PFSK-1 (cell line): Measurements from ENCODE around the gene CHGA.

Source experiments
- FOXP2 ChIP-seq: optimal IDR thresholded peaks from 2 replicates; pipeline ENCODE3; 2011; ENCODE audit warnings: borderline replicate concordance, control low read depth, inconsistent platforms; ENCODE audit not compliant: insufficient read depth; ENCODE audit errors: extremely low read length, extremely low read depth
- POLR2AphosphoS5 ChIP-seq: IDR thresholded peaks from 2 replicates; pipeline ENCODE4 v1.6.1; 2012; ENCODE audit warnings: low read depth, mild to moderate bottlenecking, control low read depth, low read length, moderate library complexity
- REST ChIP-seq, 2 experiments: IDR thresholded peaks; 2 replicates each; pipeline versions ENCODE4 v1.6.1 to v1.8.0; 2011 to 2012; ENCODE audit warnings: low read depth in 2 of 2, low read length in 2 of 2, control low read depth in 1 of 2, inconsistent platforms in 1 of 2, mild to moderate bottlenecking in 1 of 2, moderate library complexity in 1 of 2; ENCODE audit not compliant: insufficient read depth in 1 of 2
- TAF1 ChIP-seq: IDR thresholded peaks from 2 replicates; pipeline ENCODE4 v1.6.1; 2012; ENCODE audit warnings: low read length, control low read depth, borderline replicate concordance; ENCODE audit not compliant: insufficient read depth

- TF ChIP-seq TAF1 = no peak
- TF ChIP-seq POLR2AphosphoS5 = no peak
- TF ChIP-seq REST (IDR thresholded peaks at IDR 0.05; ENCODE audit: insufficient read depth in 1 of 2, low read depth in 2 of 2, low read length in 2 of 2) = no peak
- TF ChIP-seq FOXP2 = no peak
Measured at GRCh38 chr14:92941531-92941930, 18.6 kb downstream of the CHGA start.
